GM10248 (cell line): Measurements from ENCODE around the gene ARMH4.
"Not testable (repeated sequence)": the region's sequence is repeated elsewhere in the genome, so short reads cannot be mapped to it uniquely, and the experiment has no call there.

Source experiments
- CTCF ChIA-PET: fragments of 300-600 bp; sonication (Branson Sonifier 250); formaldehyde crosslinking; extraction: SDS; loops from one replicate; lab custom pipeline; 2021; ENCODE audit warnings: antibody characterized with exemption; lab: Yijun Ruan, JAX
- POLR2A ChIA-PET: fragments of 350-650 bp; sonication (Branson Sonifier 250); formaldehyde crosslinking; extraction: SDS; loops from one replicate; lab custom pipeline; 2020; ENCODE audit warnings: antibody characterized with exemption; lab: Yijun Ruan, JAX
- DNase-seq: peaks from one replicate; pipeline ENCODE4 v3.0.0; 2012; ENCODE audit errors: extremely low spot score
- TF ChIP-seq, protein P1 (sequence below): IDR thresholded peaks from 2 replicates; pipeline ENCODE4 v1.5.1; 2012; ENCODE audit warnings: mild to moderate bottlenecking, low read depth; ENCODE audit errors: extremely low read depth, missing control alignments, control extremely low read depth

Gene ARMH4

DNA sequence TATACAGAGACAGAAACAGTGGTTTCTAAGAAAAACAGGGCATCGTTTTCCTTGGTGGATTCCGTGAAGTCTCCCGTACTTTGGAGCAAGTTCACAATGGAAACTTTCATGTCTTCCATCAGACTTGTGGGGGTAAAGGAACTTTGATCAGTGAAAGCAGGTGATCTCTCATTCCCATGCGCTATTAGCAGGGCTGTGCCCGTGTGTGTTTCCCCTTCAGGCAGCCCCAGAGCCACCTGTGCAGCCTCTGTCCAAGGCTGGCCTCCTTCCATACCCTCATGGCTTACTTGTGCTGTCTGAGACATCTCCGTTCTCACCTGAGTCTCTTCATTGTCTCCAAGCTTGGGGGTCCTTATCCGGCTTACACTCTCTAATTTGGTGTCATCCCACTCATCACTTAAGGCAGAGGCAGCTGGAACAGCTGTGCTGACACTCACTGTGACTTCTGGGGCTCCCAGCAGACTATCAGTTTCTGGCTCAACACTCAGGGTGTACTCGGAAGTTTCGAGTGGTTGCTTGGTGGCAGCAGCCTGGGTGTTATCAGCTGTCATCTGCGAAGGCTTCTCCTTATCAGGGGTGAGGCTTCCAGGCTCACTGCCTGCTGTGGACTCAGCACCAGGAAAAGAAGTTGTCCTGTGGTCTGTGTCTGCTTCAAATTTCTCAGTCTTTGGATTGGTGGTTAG is 13.8 kb downstream of the ARMH4 start:
- no peak for DNase-seq
- TF ChIP-seq, protein P1, sequence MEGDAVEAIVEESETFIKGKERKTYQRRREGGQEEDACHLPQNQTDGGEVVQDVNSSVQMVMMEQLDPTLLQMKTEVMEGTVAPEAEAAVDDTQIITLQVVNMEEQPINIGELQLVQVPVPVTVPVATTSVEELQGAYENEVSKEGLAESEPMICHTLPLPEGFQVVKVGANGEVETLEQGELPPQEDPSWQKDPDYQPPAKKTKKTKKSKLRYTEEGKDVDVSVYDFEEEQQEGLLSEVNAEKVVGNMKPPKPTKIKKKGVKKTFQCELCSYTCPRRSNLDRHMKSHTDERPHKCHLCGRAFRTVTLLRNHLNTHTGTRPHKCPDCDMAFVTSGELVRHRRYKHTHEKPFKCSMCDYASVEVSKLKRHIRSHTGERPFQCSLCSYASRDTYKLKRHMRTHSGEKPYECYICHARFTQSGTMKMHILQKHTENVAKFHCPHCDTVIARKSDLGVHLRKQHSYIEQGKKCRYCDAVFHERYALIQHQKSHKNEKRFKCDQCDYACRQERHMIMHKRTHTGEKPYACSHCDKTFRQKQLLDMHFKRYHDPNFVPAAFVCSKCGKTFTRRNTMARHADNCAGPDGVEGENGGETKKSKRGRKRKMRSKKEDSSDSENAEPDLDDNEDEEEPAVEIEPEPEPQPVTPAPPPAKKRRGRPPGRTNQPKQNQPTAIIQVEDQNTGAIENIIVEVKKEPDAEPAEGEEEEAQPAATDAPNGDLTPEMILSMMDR: no peak
- ChIA-PET POLR2A (no interaction called here), CTCF (interaction anchor here (1.5 kb wide), 1 partner anchor 21 kb away, joined by 4 read pairs; no protein-coding TSS in a partner anchor)

DNA sequence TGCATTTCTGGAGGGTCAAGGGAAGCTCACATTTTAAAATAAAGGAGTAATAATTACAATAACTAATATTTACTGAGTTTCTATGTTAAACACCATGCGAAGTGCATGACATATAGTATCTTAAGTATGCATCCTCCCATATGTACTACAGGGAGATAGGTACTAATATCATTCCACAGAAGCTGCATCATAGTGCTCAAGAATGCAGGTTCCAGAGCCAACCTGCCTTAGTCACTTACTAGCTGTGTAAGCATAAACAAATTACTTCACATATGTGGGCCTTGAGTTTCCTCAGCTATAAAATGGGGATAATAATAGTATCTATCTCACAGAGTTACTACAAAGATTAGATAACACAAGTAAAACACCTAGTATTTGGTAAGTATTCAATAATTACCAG is 18.3 kb downstream of the ARMH4 start:
- TF ChIP-seq, protein P1: no peak
- CTCF ChIA-PET: interaction anchor here (0.7 to 3.0 kb wide), 7 partner anchors 11 to 263 kb away, joined by 3 to 8 read pairs (median 3); partner anchors contain the start of gene TOMM20L
- POLR2A ChIA-PET: no interaction called here
- no peak for DNase-seq

DNA sequence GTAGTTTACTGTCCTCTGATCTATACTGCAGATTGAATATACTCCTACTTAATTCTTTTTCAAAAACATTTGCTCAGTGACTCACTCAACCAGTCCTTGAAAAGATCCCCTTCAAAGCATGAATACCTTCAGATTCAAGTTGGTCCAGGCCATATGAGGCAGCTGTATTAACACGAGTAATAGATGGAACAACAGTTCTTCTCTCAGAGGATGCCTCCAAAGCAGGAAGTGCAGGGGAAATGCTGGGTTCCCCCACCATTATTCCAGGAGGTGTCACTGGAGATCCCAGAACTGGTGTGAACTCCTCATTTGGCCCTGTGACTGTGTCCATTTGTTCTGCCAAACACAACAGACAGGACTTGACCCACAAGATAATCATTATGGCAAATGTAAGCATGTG is 20.6 kb downstream of the ARMH4 start:
- DNase-seq: no peak
- CTCF ChIA-PET: interaction anchor here (0.8 to 1.4 kb wide), 2 partner anchors 15 to 16 kb away, joined by 3 read pairs; no protein-coding TSS in a partner anchor
- TF ChIP-seq, protein P1: no peak
- POLR2A ChIA-PET: no interaction called here

DNA sequence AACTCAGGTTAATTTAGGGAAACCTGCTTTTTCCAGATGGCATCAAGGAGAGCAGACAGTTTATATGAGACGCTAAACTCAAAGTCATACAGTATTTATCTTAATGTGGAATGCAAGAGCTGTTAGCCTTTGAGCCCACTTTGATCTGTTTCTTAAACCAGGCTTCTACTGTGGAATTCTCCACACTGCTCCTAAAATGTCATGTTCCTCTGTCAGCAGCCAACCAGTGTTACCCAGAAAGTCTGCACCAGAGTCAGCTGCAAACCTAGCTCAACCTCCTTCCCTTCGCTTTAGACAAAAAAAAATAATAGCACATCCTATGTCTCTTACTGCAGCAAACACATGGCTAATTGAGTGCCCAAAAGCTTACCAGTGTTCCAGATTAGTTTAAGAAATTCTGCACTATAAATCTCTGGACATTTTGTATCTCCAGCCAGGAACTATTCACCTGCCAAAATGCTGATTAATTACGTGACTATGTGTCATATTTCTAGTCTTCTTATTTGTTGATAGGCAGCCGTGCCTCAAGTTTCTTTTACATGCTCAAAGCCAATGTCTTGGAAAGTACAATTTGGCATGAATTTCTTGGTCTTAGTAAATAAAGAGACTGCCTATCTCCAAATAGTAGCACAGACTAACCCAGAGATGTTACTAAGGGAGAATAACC is 21.8 kb downstream of the ARMH4 start:
- DNase-seq: no peak
- ChIA-PET CTCF (interaction anchor here (0.8 to 1.4 kb wide), 3 partner anchors 12 to 14 kb away, joined by 3 read pairs; no protein-coding TSS in a partner anchor), POLR2A (no interaction called here)
- TF ChIP-seq, protein P1: no peak

DNA sequence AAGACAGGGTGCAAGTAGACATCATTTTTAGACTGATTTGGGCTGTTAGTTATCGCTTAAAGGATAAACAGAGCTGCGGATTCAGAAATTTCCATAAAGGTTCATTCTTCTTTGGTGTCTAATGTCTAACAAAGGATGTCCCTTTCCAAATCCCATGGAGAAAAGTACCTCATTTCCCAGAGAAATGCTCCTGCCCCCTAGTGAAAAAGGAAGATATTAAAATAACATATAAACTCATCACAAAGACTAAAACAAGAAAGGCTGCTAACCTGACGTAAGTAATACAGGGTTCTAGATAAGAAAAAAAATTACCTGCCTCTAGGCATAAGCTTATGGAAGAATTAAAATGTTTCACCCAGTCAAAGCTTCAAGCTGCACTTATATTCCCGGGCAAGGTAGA is 22.8 kb downstream of the ARMH4 start:
- no peak for DNase-seq
- ChIA-PET CTCF (interaction anchor here (0.6 kb wide), 1 partner anchor 11 kb away, joined by 3 read pairs; no protein-coding TSS in a partner anchor), POLR2A (no interaction called here)
- TF ChIP-seq, protein P1: no peak

DNA sequence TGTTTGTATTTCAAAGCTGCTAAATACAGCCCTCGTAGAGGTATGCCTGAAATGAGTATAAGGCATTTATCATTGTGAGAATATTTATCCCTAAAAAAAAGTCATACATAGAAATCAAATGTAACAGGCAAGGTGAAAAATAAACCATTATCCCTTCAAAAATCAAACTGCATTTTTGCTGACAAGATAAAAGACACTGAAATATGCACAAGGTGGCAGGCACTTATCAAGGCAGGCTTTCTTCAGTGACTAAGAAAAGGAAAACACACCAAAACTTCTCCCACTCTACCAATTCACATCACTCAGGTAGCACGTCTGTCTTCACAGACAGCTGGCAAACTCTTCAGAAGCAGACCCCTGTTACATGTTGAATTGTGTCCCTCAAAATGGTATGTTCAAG is 23.6 kb downstream of the ARMH4 start:
- CTCF ChIA-PET: no interaction called here
- POLR2A ChIA-PET: no interaction called here
- TF ChIP-seq, protein P1: no peak
- DNase-seq: no peak

DNA sequence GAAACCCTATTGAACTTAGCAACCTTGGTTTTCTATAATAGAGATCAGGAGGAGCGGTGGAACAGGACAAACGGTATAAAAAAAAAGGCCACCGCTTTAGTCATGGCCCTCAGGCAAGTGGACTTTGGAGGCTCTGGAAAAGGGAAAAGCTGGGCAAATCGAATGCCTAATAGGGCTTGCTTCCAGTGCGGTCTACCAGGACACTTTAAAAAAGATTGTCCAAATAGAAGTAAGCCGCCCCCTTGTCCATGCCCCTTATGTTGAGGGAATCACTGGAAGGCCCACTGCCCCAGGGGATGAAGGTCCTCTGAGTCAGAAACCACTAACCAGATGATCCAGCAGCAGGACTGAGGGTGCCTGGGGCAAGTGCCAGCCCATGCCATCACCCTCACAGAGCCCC is 29.5 kb downstream of the ARMH4 start:
- CTCF ChIA-PET, DNase-seq: not testable (repeated sequence)

More for the DNA sequence above, 29.5 kb downstream of the ARMH4 start:
- POLR2A ChIA-PET: not testable (repeated sequence)
